OCI-LY1 (cell line): Measurements from ENCODE around the gene NSF.
"Not testable (repeated sequence)": the region's sequence is repeated elsewhere in the genome, so short reads cannot be mapped to it uniquely, and the experiment has no call there.

Source experiments
- CTCF ChIP-seq: fragments of 200-600 bp; sonication (generic), shearing (Covaris generic); IDR thresholded peaks from 2 replicates; pipeline ENCODE4 v1.5.1; 2017; ENCODE audit warnings: mild to moderate bottlenecking, antibody characterized with exemption, low read length, moderate library complexity, mixed read lengths
- EZH2 ChIP-seq: fragments of 200-600 bp; sonication (generic), shearing (Covaris generic); IDR thresholded peaks from 2 replicates; pipeline ENCODE4 v1.8.0; 2017; ENCODE audit warnings: borderline replicate concordance, mixed run types, mild to moderate bottlenecking, antibody characterized with exemption, low read length, moderate library complexity, mixed read lengths

GRCh38 chr17:46560048-46560447, 30.4 kb upstream of the NSF start:
- TF ChIP-seq EZH2, CTCF: not testable (repeated sequence)
